GM18526 (cell line): ENCODE measurements around the gene CETN1.

Source experiments
- POLR2A ChIP-seq: IDR thresholded peaks from 3 replicates; pipeline ENCODE4 v1.6.1; 2011; ENCODE audit not compliant: insufficient read length; ENCODE audit errors: extremely low read depth

CETN1 gene

GRCh38 chr18:629269-630150 is 49.3 kb downstream of the CETN1 start:
- TF ChIP-seq POLR2A: no peak

GRCh38 chr18:631560-631959 is 51.4 kb downstream of the CETN1 start:
- no peak for TF ChIP-seq POLR2A
